Right cardiac atrium (tissue), 5 donors: Measurements from ENCODE around the gene ZNF668. TPM values are rescaled to one million over a fixed set of nuclear protein-coding genes. Genes with fewer than 3 reads are reported as not detected.

Experiments
- ATAC-seq, 2 donors: fragments of 200-7000 bp; cut with Tn5 transposase; one replicate each; pipeline versions ENCODE4 v1.8.0 to v1.9.1; 2020; ENCODE audit warnings: moderate library complexity in 2 of 2, mild to moderate bottlenecking in 1 of 2
- DNase-seq, 3 donors: peaks; one replicate each; pipeline ENCODE4 v3.0.0-alpha.2; 2020
- H3K27ac ChIP-seq: one replicate; pipeline ENCODE4 v1.5.1; 2013; ENCODE audit warnings: mild to moderate bottlenecking, low read length, control low read depth, moderate library complexity
- H3K27me3 ChIP-seq: one replicate; pipeline ENCODE4 v1.6.1; 2013; ENCODE audit not compliant: control insufficient read depth, insufficient read depth
- H3K4me1 ChIP-seq: one replicate; pipeline ENCODE4 v1.6.1; 2013; ENCODE audit warnings: low read length; ENCODE audit not compliant: control insufficient read depth, insufficient read depth
- H3K4me3 ChIP-seq: one replicate; pipeline ENCODE4 v1.5.1; 2013; ENCODE audit warnings: low read length, control low read depth
- H3K9me3 ChIP-seq: one replicate; pipeline ENCODE4 v1.6.1; 2013; ENCODE audit warnings: low read length; ENCODE audit not compliant: control insufficient read depth
- WGBS: extraction: QIAGEN DNeasy Blood & Tissue Kit; methylation state at CpG from one replicate; pipeline ENCODE4 v1.1.7; 2013; 5-methylcytosine and 5-hydroxymethylcytosine counted together
- intact Hi-C, 4 donors: fragments of 100-400 bp; cut with DNase I; formaldehyde crosslinking; loops; one replicate each; pipeline versions ENCODE4 v1.11.0 to v1.14.0; 2022 to 2023
- polyA plus RNA-seq: library from polyadenylated mRNA; stranded (reverse); fragments of 200-250 nt; gene quantifications from one replicate; pipeline ENCODE4 v1.2.3, GENCODE V29; 2013
- total RNA-seq, 4 donors: library from RNA; stranded (reverse); fragmentation: NEBNext Ultra II Directional; extraction: Animal tissue kit (Norgen Biotek cat#: 25700); gene quantifications; one replicate each; pipeline ENCODE4 v1.2.1, GENCODE V29; 2021
- donor health status: healthy with polysubstance abuse.
- donor health status: DM: no; HTN: yes; CAD: no.
- donor health status: DM: no; HTN: no; CAD: no.
- donor health status: DM: no; HTN: yes; CAD: no; lungs with severe emphysema.
- donor health status: DM: yes; HTN: yes; CAD: no.

Gene ZNF668
- total and polyA plus RNA-seq, 5 donors, result 4.6 to 6.6 (median 5.0) TPM

DNA sequence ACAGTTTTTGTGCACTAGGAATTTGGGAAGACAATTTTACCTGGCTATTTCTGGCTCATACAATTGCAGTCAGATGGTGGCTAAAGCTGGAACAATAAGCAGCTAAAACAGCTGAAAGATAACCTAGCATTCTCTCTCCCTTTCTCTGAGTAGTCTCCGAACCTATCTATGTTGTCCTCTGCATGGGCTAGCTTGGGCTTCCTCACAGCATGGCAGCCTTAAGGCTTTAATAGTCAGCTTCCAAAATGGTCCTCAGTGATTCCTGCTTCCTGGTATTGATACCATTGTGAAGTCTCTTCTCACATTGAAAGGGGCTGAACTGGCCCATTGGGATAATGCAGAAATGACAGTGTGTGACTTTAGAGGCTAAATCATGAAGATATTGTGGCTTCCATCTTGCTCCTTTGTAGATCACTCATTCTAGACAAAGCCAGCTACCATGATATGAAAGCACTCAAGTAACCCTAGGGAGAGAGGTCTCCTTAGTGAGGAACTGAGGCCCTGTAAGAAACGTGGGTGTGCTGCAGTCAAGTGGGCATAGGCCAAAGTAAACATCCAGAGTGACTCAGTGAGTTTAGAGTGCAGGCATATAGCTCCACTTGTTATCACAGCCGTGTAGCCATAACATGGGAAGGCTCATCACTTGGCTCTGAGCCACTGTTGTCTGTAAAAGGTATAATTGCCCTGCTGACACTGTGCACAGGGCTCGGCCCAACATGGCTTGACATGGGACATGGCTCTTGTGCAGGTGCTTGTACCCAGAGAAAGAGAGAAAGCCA lies 26.0 kb upstream of the ZNF668 start:
- Histone ChIP-seq H3K4me1 (no peaks in the 10 kb centered on the region), H3K9me3 (no peaks in the 10 kb centered on the region), H3K27ac (no peak overlapping the region), H3K27me3 (no peaks in the 10 kb centered on the region), H3K4me3 (no peak overlapping the region)
- 56% methylated on average over 4 of the region's 4 CpGs for WGBS
- intact Hi-C loops, result no loop called here
- no peak for ATAC-seq
- DNase-seq, result peak in 1 of 3 donors; percentile 22

DNA sequence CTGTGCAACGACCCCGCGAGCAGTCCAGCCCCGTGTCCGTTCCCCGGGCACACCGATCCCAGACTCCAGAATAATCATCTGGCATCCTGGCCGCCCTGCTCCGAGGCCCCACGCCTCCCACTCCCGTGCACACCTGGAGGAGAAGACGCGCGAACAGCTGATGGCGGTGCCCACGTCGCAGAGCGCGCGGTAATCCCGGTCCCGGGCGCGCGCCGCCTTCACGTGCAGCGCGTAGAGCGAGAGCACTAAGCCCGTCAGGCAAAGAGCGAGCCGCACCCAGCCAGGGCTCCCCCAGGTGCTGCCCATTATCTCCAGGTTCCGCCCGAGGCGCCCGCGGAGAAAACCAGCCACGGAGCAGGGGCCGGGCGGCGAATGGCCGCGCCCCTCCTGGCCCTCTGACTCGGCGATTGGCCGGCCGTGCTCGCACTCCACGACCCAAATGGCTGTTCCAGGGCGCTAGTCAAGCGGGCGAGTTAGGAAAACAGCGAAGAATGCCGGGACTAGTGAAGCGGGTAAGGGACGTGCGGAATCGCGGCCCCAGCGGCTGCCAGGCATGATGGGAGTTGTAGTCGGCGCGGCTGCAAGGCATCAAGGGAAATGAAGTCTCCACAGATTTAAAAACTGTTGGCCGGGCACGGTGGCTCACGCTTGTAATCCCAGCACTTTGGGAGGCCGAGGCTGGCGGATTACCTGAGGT lies 20.5 kb upstream of the ZNF668 start, which contains the start of gene VKORC1:
Gene VKORC1, minus strand, starts transcription at position 374 of the 697 bp plus-strand sequence. Its CDS starts 68 bp downstream, at position 306.
- DNase-seq, result peak; percentile 95 to 97 (median 97)
- Histone ChIP-seq H3K27ac (peak within 1 kb of the TSS; percentile 48), H3K4me1 (no peaks in the 10 kb centered on the region), H3K4me3 (peak within 1 kb of the TSS; percentile 53), H3K27me3 (no peaks in the 10 kb centered on the region), H3K9me3 (no peaks in the 10 kb centered on the region)
- intact Hi-C loops, result no loop called here
- under 1% methylated on average over 69 of the region's 69 CpGs for WGBS
- peak; percentile 97 for ATAC-seq

DNA sequence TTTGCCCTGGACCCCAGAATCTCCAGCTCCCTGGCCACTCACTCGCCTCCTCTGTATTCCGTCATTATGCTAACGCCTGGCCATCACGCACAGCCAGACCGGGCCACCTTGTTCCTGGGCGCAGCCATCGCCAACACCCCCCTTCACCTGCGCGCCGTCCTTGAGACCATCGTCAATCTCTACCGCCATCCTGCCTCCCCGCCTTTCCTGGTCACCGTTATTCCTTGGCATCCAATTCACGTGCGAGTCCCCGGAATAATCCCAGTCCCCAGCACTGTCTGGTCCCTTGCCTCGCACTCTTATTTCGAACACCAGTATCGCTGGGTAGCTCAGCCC lies 20.0 kb upstream of the ZNF668 start:
- WGBS, result under 1% methylated on average over 20 of the region's 20 CpGs
- DNase-seq (peak in 1 of 3 donors; percentile 54), ATAC-seq (peak; percentile 7 to 32)
- intact Hi-C loops, result no loop called here
- Histone ChIP-seq H3K4me3 (peak overlapping the region; percentile 53), H3K4me1 (no peaks in the 10 kb centered on the region), H3K27ac (peak overlapping the region; percentile 48), H3K27me3 (no peaks in the 10 kb centered on the region), H3K9me3 (no peaks in the 10 kb centered on the region)

DNA sequence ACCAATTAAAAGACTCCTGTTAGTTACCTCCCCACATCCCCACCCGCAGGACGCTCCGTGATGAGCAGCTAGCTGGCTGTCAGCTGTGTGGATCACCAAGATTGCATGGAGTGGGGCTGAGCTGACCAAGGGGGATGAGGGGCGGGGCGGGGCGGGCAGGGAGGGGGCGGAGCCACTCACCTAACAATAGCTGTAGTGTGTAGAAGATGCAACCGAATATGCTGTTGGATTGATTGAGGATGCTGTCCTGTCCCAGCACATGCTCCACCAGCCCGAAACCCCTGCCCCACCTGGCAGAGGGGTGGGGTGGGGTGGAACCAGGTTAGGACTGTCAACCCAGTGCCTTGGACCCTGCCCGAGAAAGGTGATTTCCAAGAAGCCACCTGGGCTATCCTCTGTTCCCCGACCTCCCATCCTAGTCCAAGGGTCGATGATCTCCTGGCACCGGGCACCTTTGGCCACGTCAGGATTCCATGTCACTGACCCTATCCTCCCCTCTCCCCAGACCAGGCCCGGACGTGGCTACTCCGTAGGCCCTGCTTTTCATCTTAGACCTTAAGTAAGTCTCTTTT lies 19.2 kb upstream of the ZNF668 start:
- no peaks in the 10 kb centered on the region for H3K27me3 ChIP-seq
- no peaks in the 10 kb centered on the region for H3K4me1 ChIP-seq
- peak in 2 of 3 donors; percentile 36 to 52 for DNase-seq
- no peak for ATAC-seq
- intact Hi-C loops, result no loop called here
- no peak overlapping the region for H3K27ac ChIP-seq
- H3K9me3 ChIP-seq, result no peaks in the 10 kb centered on the region
- 37% methylated on average over 17 of the region's 17 CpGs for WGBS
- no peak overlapping the region for H3K4me3 ChIP-seq

DNA sequence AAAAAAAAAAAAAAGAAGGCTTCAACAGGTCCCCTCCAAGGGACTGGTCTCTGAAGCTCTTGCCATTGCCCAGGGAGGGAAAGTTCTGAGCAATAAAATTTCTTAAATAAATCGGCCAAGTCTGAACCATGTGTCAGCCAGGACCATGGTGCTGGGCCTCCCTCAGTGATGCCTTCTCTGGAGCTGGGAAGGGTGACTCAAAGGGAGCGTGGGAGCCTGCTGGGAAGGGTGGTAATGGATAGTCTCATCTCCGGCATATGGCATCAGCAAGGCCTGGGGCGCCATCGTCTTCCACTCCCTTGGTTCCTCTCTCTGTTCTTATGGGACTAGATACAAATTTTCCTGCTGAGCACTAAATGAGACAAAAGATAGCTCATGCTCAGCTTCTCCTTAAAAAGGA lies 18.3 kb upstream of the ZNF668 start:
- ATAC-seq (no peak), DNase-seq (no peak)
- H3K9me3 ChIP-seq, result no peaks in the 10 kb centered on the region
- H3K27me3 ChIP-seq, result no peaks in the 10 kb centered on the region
- no peaks in the 10 kb centered on the region for H3K4me1 ChIP-seq
- H3K27ac ChIP-seq, result no peak overlapping the region
- intact Hi-C loops, result no loop called here
- 95% methylated on average over 5 of the region's 5 CpGs for WGBS
- no peak overlapping the region for H3K4me3 ChIP-seq

DNA sequence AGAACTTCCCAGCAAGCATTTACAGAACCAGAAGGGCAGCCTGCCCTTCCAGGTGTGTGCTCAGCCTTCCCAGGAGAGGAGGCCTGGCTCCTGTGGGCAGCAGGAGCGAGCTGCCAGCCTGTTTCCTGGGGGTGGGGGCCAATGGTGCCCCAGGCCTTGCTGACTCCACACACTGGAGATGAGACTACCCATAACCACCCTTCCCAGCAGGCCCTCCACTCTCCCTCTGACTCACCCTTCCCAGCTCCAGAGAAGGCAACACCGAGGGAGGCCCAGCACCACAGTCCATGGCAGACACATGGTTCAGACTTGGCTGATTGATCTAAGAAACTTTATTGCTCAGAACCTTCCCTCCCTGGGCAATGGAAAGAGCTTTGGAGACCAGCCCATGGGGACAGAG lies 16.5 kb upstream of the ZNF668 start:
- Histone ChIP-seq H3K27me3 (no peaks in the 10 kb centered on the region), H3K4me3 (no peak overlapping the region), H3K9me3 (no peaks in the 10 kb centered on the region), H3K4me1 (no peaks in the 10 kb centered on the region), H3K27ac (no peak overlapping the region)
- intact Hi-C loops, result no loop called here
- DNase-seq, result peak in 1 of 3 donors; percentile 5
- ATAC-seq, result no peak
- WGBS, result 88% methylated on average over 2 of the region's 2 CpGs

DNA sequence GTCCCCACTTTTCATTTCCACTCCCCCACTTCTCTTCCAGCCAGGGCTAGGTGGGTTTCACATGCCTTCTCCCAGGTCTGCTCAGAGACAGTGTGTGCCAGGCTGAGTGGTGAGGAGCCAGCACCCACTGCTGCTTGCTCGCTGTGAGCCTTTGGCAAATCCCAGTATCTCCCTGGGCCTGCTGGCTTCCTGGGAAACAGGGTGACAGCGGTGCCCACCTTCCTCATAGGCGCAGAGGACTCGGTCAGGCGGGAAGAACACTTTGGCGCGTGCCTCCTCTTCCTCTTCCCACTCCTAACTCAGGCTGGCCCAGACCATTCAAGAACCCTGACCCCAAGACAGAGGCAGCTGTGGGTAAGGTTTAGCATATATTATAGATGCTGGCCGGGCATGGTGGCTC lies 15.2 kb upstream of the ZNF668 start:
- peak in 1 of 3 donors; percentile 35 for DNase-seq
- no peaks in the 10 kb centered on the region for H3K4me1 ChIP-seq
- H3K27ac ChIP-seq, result no peak overlapping the region
- no peak overlapping the region for H3K4me3 ChIP-seq
- intact Hi-C loops, result no loop called here
- 94% methylated on average over 8 of the region's 8 CpGs for WGBS
- no peaks in the 10 kb centered on the region for H3K9me3 ChIP-seq
- ATAC-seq, result no peak
- no peaks in the 10 kb centered on the region for H3K27me3 ChIP-seq

DNA sequence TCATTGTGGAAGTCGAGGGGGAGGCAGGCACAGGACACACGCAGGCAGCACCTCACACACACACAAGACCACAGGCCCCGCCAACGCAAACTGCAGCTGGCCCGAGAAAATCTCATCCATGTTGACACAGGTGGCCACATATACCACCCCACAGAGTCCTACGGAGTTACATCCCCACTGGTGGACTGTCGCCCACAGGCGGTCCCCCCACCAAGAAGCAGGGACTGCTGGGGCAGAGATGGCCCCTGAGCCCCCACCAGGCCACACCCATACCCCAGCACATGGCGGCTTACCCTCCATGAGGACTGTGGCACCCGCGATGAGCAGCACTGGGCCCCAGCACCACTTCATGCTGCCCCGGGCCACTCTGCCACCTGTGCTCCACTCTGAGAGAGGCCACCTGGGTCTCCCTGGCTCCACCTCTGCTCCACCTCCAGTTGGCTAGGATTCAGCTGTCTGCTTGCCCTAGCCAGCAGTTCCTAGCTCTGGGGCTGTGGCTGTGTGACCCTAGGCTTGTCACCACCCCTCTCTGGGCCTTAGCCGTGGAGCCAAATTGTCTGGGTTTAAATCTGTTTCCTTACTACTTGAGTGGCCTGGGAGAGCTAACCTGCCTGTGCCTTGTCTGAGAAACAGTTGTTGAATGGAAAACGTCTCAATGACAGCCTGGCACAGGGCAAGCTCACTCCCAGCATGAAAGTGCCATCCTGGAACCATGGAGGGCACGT lies 14.6 kb upstream of the ZNF668 start, which contains the start of gene PRSS53:
Gene PRSS53, minus strand, starts transcription at position 485 of the 725 bp plus-strand sequence. Its CDS starts 134 bp downstream, at position 351.
- no peaks in the 10 kb centered on the region for H3K27me3 ChIP-seq
- no peak within 1 kb of the TSS for H3K4me3 ChIP-seq
- H3K27ac ChIP-seq, result no peak within 1 kb of the TSS
- peak in 2 of 3 donors; percentile 32 to 35 for DNase-seq
- WGBS, result 89% methylated on average over 15 of the region's 15 CpGs
- no peaks in the 10 kb centered on the region for H3K4me1 ChIP-seq
- no peaks in the 10 kb centered on the region for H3K9me3 ChIP-seq
- ATAC-seq, result no peak
- intact Hi-C loops, result no loop called here

DNA sequence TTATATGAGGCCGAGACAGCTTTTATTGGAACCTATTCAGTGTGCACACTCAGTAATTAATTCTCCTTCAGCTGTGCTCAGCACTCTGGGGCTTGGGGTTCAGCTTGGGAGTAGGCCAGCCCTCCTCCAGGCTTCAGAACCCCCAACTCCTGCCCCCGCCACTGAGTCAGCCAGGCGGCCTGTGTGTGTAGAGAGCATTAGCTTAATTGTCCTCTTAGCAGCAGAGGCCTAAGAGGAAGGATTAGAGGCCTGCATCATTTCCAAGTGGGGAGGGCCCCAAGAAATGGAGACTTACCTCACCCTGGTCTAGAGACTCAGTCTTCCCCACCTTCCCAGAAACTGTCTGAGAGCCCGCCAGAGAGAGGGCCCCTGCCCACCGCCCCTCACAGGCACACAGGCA lies 13.9 kb upstream of the ZNF668 start:
- no peaks in the 10 kb centered on the region for H3K9me3 ChIP-seq
- intact Hi-C loops, result no loop called here
- 84% methylated on average over 5 of the region's 5 CpGs for WGBS
- H3K27me3 ChIP-seq, result no peaks in the 10 kb centered on the region
- H3K27ac ChIP-seq, result no peak overlapping the region
- DNase-seq (peak in 1 of 3 donors; percentile 12), ATAC-seq (no peak)
- H3K4me1 ChIP-seq, result no peaks in the 10 kb centered on the region
- H3K4me3 ChIP-seq, result no peak overlapping the region

DNA sequence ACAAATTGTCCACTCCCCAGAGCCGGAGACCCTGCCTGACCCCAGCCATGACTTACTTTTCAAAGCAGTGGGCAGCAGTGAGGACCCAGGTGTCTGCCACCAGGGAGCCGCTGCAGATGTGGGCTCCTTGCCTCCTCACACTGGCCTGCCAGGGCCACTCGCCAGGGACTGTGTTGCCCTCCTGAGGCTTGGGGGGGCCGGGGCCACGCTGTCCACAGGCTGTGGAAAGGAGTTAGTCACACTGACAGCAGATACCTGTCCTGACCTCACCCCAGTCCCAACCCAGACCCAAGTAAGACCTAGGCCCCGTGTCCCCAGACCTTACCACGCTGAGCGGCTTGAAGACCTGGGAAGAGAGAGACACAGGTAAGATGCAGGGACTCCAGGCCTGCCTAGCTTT lies 13.4 kb upstream of the ZNF668 start:
- intact Hi-C loops, result no loop called here
- peak in 2 of 3 donors; percentile 33 to 50 for DNase-seq
- no peak for ATAC-seq
- H3K4me1 ChIP-seq, result no peaks in the 10 kb centered on the region
- no peaks in the 10 kb centered on the region for H3K9me3 ChIP-seq
- H3K4me3 ChIP-seq, result no peak overlapping the region
- H3K27me3 ChIP-seq, result no peaks in the 10 kb centered on the region
- 90% methylated on average over 8 of the region's 8 CpGs for WGBS
- H3K27ac ChIP-seq, result no peak overlapping the region

DNA sequence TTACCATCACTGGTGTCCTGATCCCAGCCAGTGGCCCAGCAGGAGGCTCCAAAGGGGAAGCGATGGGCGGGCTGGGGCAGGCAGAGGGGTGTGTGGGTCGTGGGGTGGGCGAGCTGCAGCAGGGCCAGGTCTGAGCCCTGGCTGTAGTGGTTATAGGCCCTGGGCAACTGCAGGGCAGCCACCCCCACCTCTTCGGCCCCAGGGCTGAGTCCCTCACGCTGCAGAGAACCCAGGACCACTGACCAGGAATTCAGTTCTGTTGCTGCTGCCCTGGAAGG lies 12.5 kb upstream of the ZNF668 start:
- WGBS, result 85% methylated on average over 6 of the region's 6 CpGs
- Histone ChIP-seq H3K27ac (no peak overlapping the region), H3K4me1 (no peaks in the 10 kb centered on the region), H3K9me3 (no peaks in the 10 kb centered on the region), H3K27me3 (no peaks in the 10 kb centered on the region), H3K4me3 (no peak overlapping the region)
- intact Hi-C loops, result no loop called here
- DNase-seq (peak in 1 of 3 donors; percentile 35), ATAC-seq (no peak)
